Measurements from ENCODE around the gene IRAK1.

IRAK1 gene

GRCh38 chrX:154040863-154041262 lies 21.2 kb upstream of the IRAK1 start:
- DNase-seq (ENCODE audit: low read depth): no peak

GRCh38 chrX:154040307-154040756 lies 20.6 kb upstream of the IRAK1 start:
- DNase-seq (ENCODE audit: low read depth): no peak

- DNase-seq (ENCODE audit: low read depth): no peak
Measured at GRCh38 chrX:154039577-154039976, 19.9 kb upstream of the IRAK1 start.

GRCh38 chrX:154038656-154039055 lies 19.0 kb upstream of the IRAK1 start:
- DNase-seq (ENCODE audit: low read depth): no peak

GRCh38 chrX:154037754-154038153 lies 18.1 kb upstream of the IRAK1 start:
- DNase-seq (ENCODE audit: low read depth): no peak

GRCh38 chrX:154036513-154036912 lies 16.8 kb upstream of the IRAK1 start:
- no peak for DNase-seq (ENCODE audit: low read depth)

- DNase-seq (ENCODE audit: low read depth): no peak
Measured at GRCh38 chrX:154033848-154034247, 14.1 kb upstream of the IRAK1 start.

- no peak for DNase-seq (ENCODE audit: low read depth)
Measured at GRCh38 chrX:154032653-154033052, 13.0 kb upstream of the IRAK1 start.

GRCh38 chrX:154032160-154032559 lies 12.5 kb upstream of the IRAK1 start:
- DNase-seq (ENCODE audit: low read depth): no peak

GRCh38 chrX:154030715-154031305 lies 11.1 kb upstream of the IRAK1 start:
- DNase-seq (ENCODE audit: low read depth): no peak

GRCh38 chrX:154030266-154030665 lies 10.6 kb upstream of the IRAK1 start:
- no peak for DNase-seq (ENCODE audit: low read depth)

GRCh38 chrX:154029439-154029838 lies 9.7 kb upstream of the IRAK1 start:
- no peak for DNase-seq (ENCODE audit: low read depth)

GRCh38 chrX:154028502-154029184 lies 8.9 kb upstream of the IRAK1 start:
- no peak for DNase-seq (ENCODE audit: low read depth)

GRCh38 chrX:154027986-154028385 lies 8.3 kb upstream of the IRAK1 start:
- DNase-seq (ENCODE audit: low read depth): no peak

- no peak for DNase-seq (ENCODE audit: low read depth)
Measured at GRCh38 chrX:154027022-154027402, 7.3 kb upstream of the IRAK1 start.

GRCh38 chrX:154026136-154027021 lies 6.7 kb upstream of the IRAK1 start:
- DNase-seq (ENCODE audit: low read depth): no peak

- no peak for DNase-seq (ENCODE audit: low read depth)
Measured at GRCh38 chrX:154025230-154025629, 5.5 kb upstream of the IRAK1 start.

- DNase-seq (ENCODE audit: low read depth): no peak
Measured at GRCh38 chrX:154024271-154024670, 4.6 kb upstream of the IRAK1 start.

GRCh38 chrX:154023276-154024000 lies 3.7 kb upstream of the IRAK1 start:
- DNase-seq (ENCODE audit: low read depth): no peak

- no peak for DNase-seq (ENCODE audit: low read depth)
Measured at GRCh38 chrX:154022108-154022507, 2.4 kb upstream of the IRAK1 start.

GRCh38 chrX:154021131-154021611 lies 1.5 kb upstream of the IRAK1 start:
- DNase-seq (ENCODE audit: low read depth): no peak

- DNase-seq (ENCODE audit: low read depth): no peak
Measured at GRCh38 chrX:154020536-154021115, 924 bp upstream of the IRAK1 start.
